Thyroid gland (tissue), 4 donors: ENCODE measurements around the gene RNASE1.

Source experiments
- POLR2A ChIP-seq, 2 donors: fragments of 450-650 bp; IDR thresholded peaks; one replicate each; pipeline ENCODE4 v1.6.1; 2017; ENCODE audit warnings: antibody characterized with exemption in 2 of 2, mild to moderate bottlenecking in 2 of 2, moderate library complexity in 1 of 2
- TF ChIP-seq, protein P1 (sequence below), 6 experiments: fragments of 200-600 bp in 3 of 6; fragments of 450-650 bp in 3 of 6; sonication (generic) in 3 of 6; IDR thresholded peaks; one replicate each; pipeline ENCODE4 v1.5.1; 2016 to 2019; ENCODE audit warnings: antibody characterized with exemption in 6 of 6, mild to moderate bottlenecking in 2 of 6, inconsistent platforms in 1 of 6, moderate library complexity in 1 of 6

DNA sequence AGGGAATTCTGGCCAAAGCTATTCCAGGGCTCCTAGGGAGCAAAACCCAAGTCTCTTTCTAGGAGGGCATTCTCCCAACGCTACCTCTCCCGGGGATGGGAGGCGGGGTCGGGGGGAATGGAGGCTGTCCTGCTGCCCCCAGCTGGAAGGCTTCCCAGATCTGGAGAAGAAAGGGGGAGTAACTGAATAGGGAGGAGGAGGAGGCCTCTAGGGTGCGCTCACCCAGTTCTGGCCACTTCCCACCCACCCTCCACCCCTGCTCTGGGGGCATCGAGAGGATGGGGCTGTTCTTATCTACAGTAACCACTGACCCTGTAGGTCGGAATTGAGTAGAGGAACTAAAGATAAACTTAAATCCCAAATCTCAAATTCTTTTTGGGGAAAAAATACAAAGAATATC lies 579 bp upstream of the RNASE1 start:
- TF ChIP-seq, protein P1, sequence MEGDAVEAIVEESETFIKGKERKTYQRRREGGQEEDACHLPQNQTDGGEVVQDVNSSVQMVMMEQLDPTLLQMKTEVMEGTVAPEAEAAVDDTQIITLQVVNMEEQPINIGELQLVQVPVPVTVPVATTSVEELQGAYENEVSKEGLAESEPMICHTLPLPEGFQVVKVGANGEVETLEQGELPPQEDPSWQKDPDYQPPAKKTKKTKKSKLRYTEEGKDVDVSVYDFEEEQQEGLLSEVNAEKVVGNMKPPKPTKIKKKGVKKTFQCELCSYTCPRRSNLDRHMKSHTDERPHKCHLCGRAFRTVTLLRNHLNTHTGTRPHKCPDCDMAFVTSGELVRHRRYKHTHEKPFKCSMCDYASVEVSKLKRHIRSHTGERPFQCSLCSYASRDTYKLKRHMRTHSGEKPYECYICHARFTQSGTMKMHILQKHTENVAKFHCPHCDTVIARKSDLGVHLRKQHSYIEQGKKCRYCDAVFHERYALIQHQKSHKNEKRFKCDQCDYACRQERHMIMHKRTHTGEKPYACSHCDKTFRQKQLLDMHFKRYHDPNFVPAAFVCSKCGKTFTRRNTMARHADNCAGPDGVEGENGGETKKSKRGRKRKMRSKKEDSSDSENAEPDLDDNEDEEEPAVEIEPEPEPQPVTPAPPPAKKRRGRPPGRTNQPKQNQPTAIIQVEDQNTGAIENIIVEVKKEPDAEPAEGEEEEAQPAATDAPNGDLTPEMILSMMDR (IDR thresholded peaks at IDR 0.05), result no peak
- TF ChIP-seq POLR2A (IDR thresholded peaks at IDR 0.05), result no peak
